HCT116 (cell line): Measurements from ENCODE around the gene CREB3L4.

Experiments
- CEBPB ChIP-seq: IDR thresholded peaks from 2 replicates; pipeline ENCODE4 v1.6.1; 2012; ENCODE audit warnings: low read depth
- CTCF ChIP-seq, 3 experiments: fragments of 200-600 bp in 1 of 3; sonication (generic) in 1 of 3; IDR thresholded peaks in 2 of 3; conservative IDR thresholded peaks in 1 of 3; 2 replicates each; pipeline ENCODE4 v1.5.1; 2012 to 2017; ENCODE audit warnings: low read depth in 2 of 3, low read length in 2 of 3, antibody characterized with exemption in 1 of 3, borderline replicate concordance in 1 of 3, control low read depth in 1 of 3, mild to moderate bottlenecking in 1 of 3, mixed read lengths in 1 of 3, mixed run types in 1 of 3, moderate library complexity in 1 of 3; ENCODE audit not compliant: insufficient read depth in 1 of 3
- EZH2 ChIP-seq: fragments of 200-600 bp; sonication (generic); IDR thresholded peaks from 2 replicates; pipeline ENCODE4 v1.6.1; 2017; ENCODE audit warnings: antibody characterized with exemption, mixed run types
- EZH2phosphoT487 ChIP-seq: fragments of 200-600 bp; IDR thresholded peaks from 2 replicates; pipeline ENCODE4 v1.6.1; 2018; ENCODE audit warnings: antibody characterized with exemption, borderline replicate concordance
- POLR2AphosphoS5 ChIP-seq: IDR thresholded peaks from 2 replicates; pipeline ENCODE4 v1.6.1; 2011; ENCODE audit warnings: mild to moderate bottlenecking, low read depth, low read length, moderate library complexity
- TF ChIP-seq, protein P1 (sequence below): IDR thresholded peaks from 2 replicates; pipeline ENCODE4 v1.6.1; 2011; ENCODE audit warnings: mild to moderate bottlenecking, low read length, moderate library complexity; ENCODE audit not compliant: insufficient replicate concordance; ENCODE audit errors: extremely low read depth

GRCh38 chr1:153991151-153991630 is 23.5 kb downstream of the CREB3L4 start:
- TF ChIP-seq CTCF (IDR thresholded peaks at IDR 0.05 in 2 of 3, conservative IDR thresholded peaks at IDR 0.05 in 1 of 3; ENCODE audit: borderline replicate concordance in 1 of 3, insufficient read depth in 1 of 3, low read depth in 2 of 3, low read length in 2 of 3) (no peak), POLR2AphosphoS5 (no peak), EZH2phosphoT487 (no peak), CEBPB (no peak), EZH2 (no peak)
- TF ChIP-seq, protein P1, sequence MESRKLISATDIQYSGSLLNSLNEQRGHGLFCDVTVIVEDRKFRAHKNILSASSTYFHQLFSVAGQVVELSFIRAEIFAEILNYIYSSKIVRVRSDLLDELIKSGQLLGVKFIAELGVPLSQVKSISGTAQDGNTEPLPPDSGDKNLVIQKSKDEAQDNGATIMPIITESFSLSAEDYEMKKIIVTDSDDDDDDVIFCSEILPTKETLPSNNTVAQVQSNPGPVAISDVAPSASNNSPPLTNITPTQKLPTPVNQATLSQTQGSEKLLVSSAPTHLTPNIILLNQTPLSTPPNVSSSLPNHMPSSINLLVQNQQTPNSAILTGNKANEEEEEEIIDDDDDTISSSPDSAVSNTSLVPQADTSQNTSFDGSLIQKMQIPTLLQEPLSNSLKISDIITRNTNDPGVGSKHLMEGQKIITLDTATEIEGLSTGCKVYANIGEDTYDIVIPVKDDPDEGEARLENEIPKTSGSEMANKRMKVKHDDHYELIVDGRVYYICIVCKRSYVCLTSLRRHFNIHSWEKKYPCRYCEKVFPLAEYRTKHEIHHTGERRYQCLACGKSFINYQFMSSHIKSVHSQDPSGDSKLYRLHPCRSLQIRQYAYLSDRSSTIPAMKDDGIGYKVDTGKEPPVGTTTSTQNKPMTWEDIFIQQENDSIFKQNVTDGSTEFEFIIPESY = no peak
